Esophagus muscularis mucosa (tissue), 4 donors: ENCODE results near the gene TTN. TPM values are rescaled to one million over a fixed set of nuclear protein-coding genes. Genes with fewer than 3 reads are reported as not detected.

Experiments
- DNase-seq: peaks from one replicate; pipeline ENCODE4 v3.0.0-alpha.2; 2017; ENCODE audit errors: extremely low spot score
- H3K27ac ChIP-seq, 4 donors: fragments of 200-600 bp; sonication (generic); replicated peaks in 1 of 4; 1 replicate in 3 of 4; 2 replicates in 1 of 4; pipeline ENCODE4 v1.5.1; 2016 to 2019; ENCODE audit warnings: mild to moderate bottlenecking in 1 of 4
- H3K27me3 ChIP-seq, 4 donors: fragments of 200-600 bp; sonication (generic); one replicate each; pipeline versions ENCODE4 v1.5.1 to v1.6.0; 2016 to 2019
- H3K36me3 ChIP-seq, 4 donors: fragments of 200-600 bp; sonication (generic); one replicate each; pipeline ENCODE4 v1.5.1; 2016 to 2019
- H3K4me1 ChIP-seq, 4 donors: fragments of 200-600 bp; sonication (generic); one replicate each; pipeline ENCODE4 v1.5.1; 2016 to 2019
- H3K4me3 ChIP-seq, 4 donors: fragments of 200-600 bp; sonication (generic); 1 replicate in 2 of 4; 2 replicates in 2 of 4; pipeline ENCODE4 v1.5.1; 2016 to 2019; ENCODE audit warnings: mild to moderate bottlenecking in 4 of 4, moderate library complexity in 1 of 4
- H3K9me3 ChIP-seq, 4 donors: fragments of 200-600 bp; sonication (generic); 1 replicate in 3 of 4; 2 replicates in 1 of 4; pipeline ENCODE4 v1.5.1; 2016 to 2019
- CTCF ChIP-seq, 3 experiments: fragments of 200-600 bp in 2 of 3; fragments of 450-650 bp in 1 of 3; sonication (generic) in 2 of 3; IDR thresholded peaks; one replicate each; pipeline ENCODE4 v1.5.1; 2017 to 2019; ENCODE audit warnings: antibody characterized with exemption in 3 of 3, mild to moderate bottlenecking in 2 of 3, moderate library complexity in 1 of 3
- EP300 ChIP-seq: sonication (generic); formaldehyde crosslinking; IDR thresholded peaks from one replicate; pipeline ENCODE4 v1.6.1; 2017; ENCODE audit warnings: antibody characterized with exemption
- POLR2A ChIP-seq: fragments of 450-650 bp; IDR thresholded peaks from one replicate; pipeline ENCODE4 v1.6.1; 2017; ENCODE audit warnings: antibody characterized with exemption, moderate library complexity, mild to moderate bottlenecking, low read depth
- POLR2AphosphoS5 ChIP-seq, 2 donors: sonication (generic); formaldehyde crosslinking; IDR thresholded peaks; one replicate each; pipeline ENCODE4 v1.6.1; 2017; ENCODE audit warnings: antibody characterized with exemption in 2 of 2
- WGBS: methylation state at CpG from one replicate; pipeline ENCODE4 v1.1.5; 2018; 5-methylcytosine and 5-hydroxymethylcytosine counted together
- intact Hi-C: fragments of 100-400 bp; cut with DNase I; formaldehyde crosslinking; loops from one replicate; pipeline ENCODE4 v1.15.1; 2023
- total RNA-seq, 4 donors: library from RNA; depleted of rRNA; stranded (reverse); fragments of >200 nt; gene quantifications; one replicate each; pipeline versions ENCODE4 v1.1.0 to v1.2.1, GENCODE V29; 2016

Gene TTN
- total RNA-seq, 4 donors from 2014 or later: 2.8 to 10.0 (median 8.3) TPM

- no peak for TF ChIP-seq POLR2A
- TF ChIP-seq CTCF (IDR thresholded peaks at IDR 0.05): no peak
- no peak for TF ChIP-seq EP300
- TF ChIP-seq POLR2AphosphoS5 (IDR thresholded peaks at IDR 0.05): no peak
- DNase-seq: no peak
- H3K4me1 ChIP-seq: no peaks in the 10 kb centered on the region
- no peak overlapping the region for H3K27ac ChIP-seq
- H3K9me3 ChIP-seq: no peaks in the 10 kb centered on the region
- H3K27me3 ChIP-seq: no peaks in the 10 kb centered on the region
- 93% methylated on average over 2 of the region's 2 CpGs for WGBS
- H3K36me3 ChIP-seq: peaks cover 24 to 78% (median 46%) of the 10 kb centered on the region in 4 donors
- intact Hi-C loops: no loop called here
- no peak overlapping the region for H3K4me3 ChIP-seq
Observed at GRCh38 chr2:178506524-178506923, 300.7 kb downstream of the TTN start.

GRCh38 chr2:178506101-178506500, 301.1 kb downstream of the TTN start:
- Histone ChIP-seq H3K27me3 (no peaks in the 10 kb centered on the region), H3K27ac (no peak overlapping the region), H3K9me3 (no peaks in the 10 kb centered on the region), H3K4me3 (no peak overlapping the region), H3K36me3 (peaks cover 29 to 78% (median 50%) of the 10 kb centered on the region in 4 donors), H3K4me1 (no peaks in the 10 kb centered on the region)
- WGBS: 81% methylated on average over 1 of the region's 1 CpG
- TF ChIP-seq EP300 (no peak), POLR2AphosphoS5 (IDR thresholded peaks at IDR 0.05) (no peak), POLR2A (no peak), CTCF (IDR thresholded peaks at IDR 0.05) (no peak)
- no peak for DNase-seq
- intact Hi-C loops: no loop called here

GRCh38 chr2:178502751-178503150, 304.5 kb downstream of the TTN start:
- Histone ChIP-seq H3K9me3 (no peaks in the 10 kb centered on the region), H3K36me3 (peaks cover 34 to 96% (median 68%) of the 10 kb centered on the region in 4 donors), H3K4me3 (no peak overlapping the region), H3K4me1 (no peaks in the 10 kb centered on the region), H3K27ac (no peak overlapping the region), H3K27me3 (no peaks in the 10 kb centered on the region)
- intact Hi-C loops: no loop called here
- TF ChIP-seq CTCF (IDR thresholded peaks at IDR 0.05) (no peak), POLR2A (no peak), POLR2AphosphoS5 (IDR thresholded peaks at IDR 0.05) (no peak), EP300 (no peak)
- 100% methylated on average over 4 of the region's 4 CpGs for WGBS
- no peak for DNase-seq

GRCh38 chr2:178499640-178500039, 307.6 kb downstream of the TTN start:
- Histone ChIP-seq H3K9me3 (no peaks in the 10 kb centered on the region), H3K36me3 (peaks cover 53 to 100% (median 87%) of the 10 kb centered on the region in 4 donors), H3K4me3 (no peak overlapping the region), H3K27ac (no peak overlapping the region), H3K27me3 (no peaks in the 10 kb centered on the region), H3K4me1 (no peaks in the 10 kb centered on the region)
- no peak for DNase-seq
- TF ChIP-seq POLR2AphosphoS5 (IDR thresholded peaks at IDR 0.05): no peak
- no peak for TF ChIP-seq CTCF (IDR thresholded peaks at IDR 0.05)
- TF ChIP-seq POLR2A: no peak
- no peak for TF ChIP-seq EP300
- intact Hi-C loops: no loop called here
- WGBS: 87% methylated on average over 3 of the region's 3 CpGs

GRCh38 chr2:178498137-178498536, 309.1 kb downstream of the TTN start:
- intact Hi-C loops: no loop called here
- H3K36me3 ChIP-seq: peaks cover 46 to 100% (median 83%) of the 10 kb centered on the region in 4 donors
- no peak overlapping the region for H3K27ac ChIP-seq
- no peaks in the 10 kb centered on the region for H3K9me3 ChIP-seq
- no peak for TF ChIP-seq EP300
- no peak for TF ChIP-seq POLR2A
- TF ChIP-seq CTCF (IDR thresholded peaks at IDR 0.05): no peak
- TF ChIP-seq POLR2AphosphoS5 (IDR thresholded peaks at IDR 0.05): no peak
- DNase-seq: no peak
- no peak overlapping the region for H3K4me3 ChIP-seq
- no peaks in the 10 kb centered on the region for H3K27me3 ChIP-seq
- no peaks in the 10 kb centered on the region for H3K4me1 ChIP-seq
